ENCODE measurements around the gene BTG3. TPM values are rescaled to one million over a fixed set of nuclear protein-coding genes. Genes with fewer than 3 reads are reported as not detected.

The BTG3 gene
- total RNA-seq, 6 experiments from 2014 or later = 1.1 to 14.3 (median 5.6) TPM

DNA sequence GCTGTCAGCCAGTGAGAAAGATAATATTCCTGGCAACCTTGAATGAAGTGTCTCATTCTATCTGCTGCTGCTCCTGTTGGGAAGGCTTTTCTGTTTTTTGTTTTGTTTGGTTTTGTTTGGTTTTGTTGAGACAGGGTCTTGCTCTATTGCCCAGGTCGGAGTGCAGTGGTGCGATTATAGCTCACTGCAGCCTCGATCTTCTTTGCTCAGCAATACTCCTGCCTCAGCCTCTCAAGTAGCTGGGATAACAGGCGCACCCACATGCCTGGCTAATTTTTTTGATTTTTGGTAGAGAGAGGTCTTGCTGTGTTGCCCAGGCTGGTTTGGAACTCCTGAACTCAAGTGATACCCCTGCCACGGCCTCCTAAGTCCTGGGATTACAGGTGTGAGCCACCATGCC lies 37.6 kb downstream of the BTG3 start:
- no peaks in the 10 kb centered on the region for H3K9me3 ChIP-seq
- DNase-seq = no peak
- no peak for ATAC-seq
- peaks cover 0 to 6% (median 0%) of the 10 kb centered on the region in 4 donors for H3K4me1 ChIP-seq
- TF ChIP-seq, protein P1, sequence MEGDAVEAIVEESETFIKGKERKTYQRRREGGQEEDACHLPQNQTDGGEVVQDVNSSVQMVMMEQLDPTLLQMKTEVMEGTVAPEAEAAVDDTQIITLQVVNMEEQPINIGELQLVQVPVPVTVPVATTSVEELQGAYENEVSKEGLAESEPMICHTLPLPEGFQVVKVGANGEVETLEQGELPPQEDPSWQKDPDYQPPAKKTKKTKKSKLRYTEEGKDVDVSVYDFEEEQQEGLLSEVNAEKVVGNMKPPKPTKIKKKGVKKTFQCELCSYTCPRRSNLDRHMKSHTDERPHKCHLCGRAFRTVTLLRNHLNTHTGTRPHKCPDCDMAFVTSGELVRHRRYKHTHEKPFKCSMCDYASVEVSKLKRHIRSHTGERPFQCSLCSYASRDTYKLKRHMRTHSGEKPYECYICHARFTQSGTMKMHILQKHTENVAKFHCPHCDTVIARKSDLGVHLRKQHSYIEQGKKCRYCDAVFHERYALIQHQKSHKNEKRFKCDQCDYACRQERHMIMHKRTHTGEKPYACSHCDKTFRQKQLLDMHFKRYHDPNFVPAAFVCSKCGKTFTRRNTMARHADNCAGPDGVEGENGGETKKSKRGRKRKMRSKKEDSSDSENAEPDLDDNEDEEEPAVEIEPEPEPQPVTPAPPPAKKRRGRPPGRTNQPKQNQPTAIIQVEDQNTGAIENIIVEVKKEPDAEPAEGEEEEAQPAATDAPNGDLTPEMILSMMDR (IDR thresholded peaks at IDR 0.05) = no peak
- TF ChIP-seq POLR2A (IDR thresholded peaks at IDR 0.05) = no peak
- no peaks in the 10 kb centered on the region for H3K27me3 ChIP-seq
- 76% methylated on average over 4 of the region's 5 CpGs for WGBS (ENCODE audit: insufficient coverage, low coverage, low lambda C conversion rate, missing lambda C conversion rate)
- no peak overlapping the region for H3K4me3 ChIP-seq
- intact Hi-C loops (cut with DNase I) = loop anchor here in 1 of 2 donors (10.0 kb wide), 1 partner anchor 190 kb away; no protein-coding TSS in a partner anchor
- no peak overlapping the region for H3K27ac ChIP-seq
- H3K36me3 ChIP-seq = no peaks in the 10 kb centered on the region

DNA sequence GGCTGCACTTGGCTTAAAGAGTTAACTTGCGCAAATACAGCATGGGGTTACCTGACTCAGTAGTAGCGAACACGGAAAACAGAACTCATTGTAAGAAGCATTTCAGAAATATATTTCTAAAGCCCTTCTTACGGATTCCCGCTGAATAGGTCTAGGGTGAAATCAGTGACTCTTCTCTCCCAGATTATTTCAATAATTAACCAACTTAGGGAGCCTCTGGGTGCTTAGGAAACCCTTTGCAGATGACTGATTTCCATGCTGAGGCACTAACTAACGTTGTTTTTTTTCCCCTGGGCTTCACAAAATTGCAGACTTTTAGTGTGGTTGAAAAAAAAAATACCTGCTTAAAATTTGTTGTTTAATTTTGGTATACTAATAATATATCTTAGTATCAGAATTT lies 40.3 kb downstream of the BTG3 start:
- no peaks in the 10 kb centered on the region for H3K36me3 ChIP-seq
- H3K4me3 ChIP-seq = no peak overlapping the region
- TF ChIP-seq POLR2A (IDR thresholded peaks at IDR 0.05) = no peak
- TF ChIP-seq, protein P1 (IDR thresholded peaks at IDR 0.05) = no peak
- no peak overlapping the region for H3K27ac ChIP-seq
- no peaks in the 10 kb centered on the region for H3K27me3 ChIP-seq
- peaks cover 0 to 8% (median 0%) of the 10 kb centered on the region in 4 donors for H3K4me1 ChIP-seq
- no peak for ATAC-seq
- intact Hi-C loops (cut with DNase I) = loop anchor here in 1 of 2 donors (10.0 kb wide), 1 partner anchor 188 kb away; no protein-coding TSS in a partner anchor
- no peaks in the 10 kb centered on the region for H3K9me3 ChIP-seq
- 90% methylated on average over 6 of the region's 6 CpGs for WGBS (ENCODE audit: insufficient coverage, low coverage, low lambda C conversion rate, missing lambda C conversion rate)
- DNase-seq = no peak

DNA sequence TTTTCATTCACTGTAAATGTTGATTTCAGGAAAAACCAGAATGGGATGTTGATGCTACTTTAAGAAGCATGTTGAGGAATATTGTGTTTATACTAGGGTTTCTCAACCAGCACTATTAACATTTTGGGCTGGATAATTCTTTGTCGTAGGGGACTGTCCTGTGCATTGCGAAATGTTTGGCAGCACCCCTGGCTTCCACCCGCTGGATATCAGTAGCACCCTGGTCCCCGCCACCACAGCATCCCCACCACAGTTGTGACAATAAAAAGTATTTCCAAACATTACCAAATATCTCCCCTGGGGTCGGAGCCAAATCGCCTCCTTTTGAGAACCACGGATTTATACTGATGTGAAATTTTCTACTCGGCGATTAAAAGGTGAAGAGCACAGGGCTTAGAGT lies 41.9 kb downstream of the BTG3 start:
- 56% methylated on average over 8 of the region's 9 CpGs for WGBS (ENCODE audit: insufficient coverage, low coverage, low lambda C conversion rate, missing lambda C conversion rate)
- Histone ChIP-seq H3K27me3 (no peaks in the 10 kb centered on the region), H3K4me3 (no peak overlapping the region), H3K4me1 (peaks cover 0 to 8% (median 0%) of the 10 kb centered on the region in 4 donors), H3K27ac (no peak overlapping the region), H3K36me3 (no peaks in the 10 kb centered on the region), H3K9me3 (no peaks in the 10 kb centered on the region)
- ATAC-seq = peak; percentile 67 to 77 (median 73)
- intact Hi-C loops (cut with DNase I) = loop anchor here in 1 of 2 donors (10.0 kb wide), 1 partner anchor 186 kb away; no protein-coding TSS in a partner anchor
- DNase-seq = peak in 1 of 3 donors; percentile 43
- no peak for TF ChIP-seq POLR2A (IDR thresholded peaks at IDR 0.05)
- TF ChIP-seq, protein P1 (IDR thresholded peaks at IDR 0.05) = no peak

DNA sequence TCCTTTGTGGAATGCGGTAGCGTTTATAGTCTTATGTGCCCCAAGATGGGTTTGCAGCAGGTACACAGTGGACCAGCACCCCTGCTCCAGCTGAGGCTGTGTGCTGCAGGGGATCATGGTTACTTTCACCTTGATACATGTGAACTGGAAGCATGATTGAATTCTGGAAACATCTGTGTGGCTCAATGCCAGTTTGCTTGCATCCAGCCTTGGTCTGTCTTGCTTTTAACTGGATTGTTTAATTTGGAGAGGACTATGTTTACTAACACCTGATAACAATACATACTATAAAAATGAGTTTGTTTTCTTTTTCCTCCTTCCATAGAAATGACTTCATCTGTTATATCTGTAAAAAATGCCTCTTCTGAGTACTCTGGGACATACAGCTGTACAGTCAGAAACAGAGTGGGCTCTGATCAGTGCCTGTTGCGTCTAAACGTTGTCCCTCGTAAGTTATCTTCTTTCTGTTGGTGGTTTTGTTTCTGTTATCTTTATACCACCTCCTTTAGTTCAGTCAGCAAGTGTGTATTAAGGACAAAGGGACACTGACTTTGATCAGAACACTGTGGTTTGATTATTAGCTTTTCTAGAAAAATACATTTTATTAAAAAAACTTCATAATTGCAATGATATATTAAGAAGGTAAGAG lies 52.2 kb downstream of the BTG3 start:
- Histone ChIP-seq H3K4me1 (no peaks in the 10 kb centered on the region), H3K27ac (no peak overlapping the region), H3K36me3 (peaks cover 0 to 33% (median 8%) of the 10 kb centered on the region in 4 donors), H3K4me3 (no peak overlapping the region), H3K27me3 (no peaks in the 10 kb centered on the region), H3K9me3 (no peaks in the 10 kb centered on the region)
- 85% methylated on average over 5 of the region's 5 CpGs for WGBS (ENCODE audit: insufficient coverage, low coverage, low lambda C conversion rate, missing lambda C conversion rate)
- intact Hi-C loops (cut with DNase I) = no loop called here
- DNase-seq = no peak
- ATAC-seq = peak in 1 of 4 donors; percentile 38
- TF ChIP-seq, protein P1 (IDR thresholded peaks at IDR 0.05) = no peak
- no peak for TF ChIP-seq POLR2A (IDR thresholded peaks at IDR 0.05)

All from right lobe of liver (tissue), 6 donors.